GM21423 (cell line): ENCODE measurements around the gene SLC16A5.
"Not testable (repeated sequence)": the region's sequence is repeated elsewhere in the genome, so short reads cannot be mapped to it uniquely, and the experiment has no call there.

ENCODE experiments used
- ATAC-seq: cut with Tn5 transposase; IDR thresholded peaks from one replicate; pipeline ENCODE4 v1.9.1; 2021; ENCODE audit warnings: mild to moderate bottlenecking, moderate library complexity; ENCODE audit not compliant: unreplicated experiment

SLC16A5 gene, protein sequence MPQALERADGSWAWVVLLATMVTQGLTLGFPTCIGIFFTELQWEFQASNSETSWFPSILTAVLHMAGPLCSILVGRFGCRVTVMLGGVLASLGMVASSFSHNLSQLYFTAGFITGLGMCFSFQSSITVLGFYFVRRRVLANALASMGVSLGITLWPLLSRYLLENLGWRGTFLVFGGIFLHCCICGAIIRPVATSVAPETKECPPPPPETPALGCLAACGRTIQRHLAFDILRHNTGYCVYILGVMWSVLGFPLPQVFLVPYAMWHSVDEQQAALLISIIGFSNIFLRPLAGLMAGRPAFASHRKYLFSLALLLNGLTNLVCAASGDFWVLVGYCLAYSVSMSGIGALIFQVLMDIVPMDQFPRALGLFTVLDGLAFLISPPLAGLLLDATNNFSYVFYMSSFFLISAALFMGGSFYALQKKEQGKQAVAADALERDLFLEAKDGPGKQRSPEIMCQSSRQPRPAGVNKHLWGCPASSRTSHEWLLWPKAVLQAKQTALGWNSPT

DNA sequence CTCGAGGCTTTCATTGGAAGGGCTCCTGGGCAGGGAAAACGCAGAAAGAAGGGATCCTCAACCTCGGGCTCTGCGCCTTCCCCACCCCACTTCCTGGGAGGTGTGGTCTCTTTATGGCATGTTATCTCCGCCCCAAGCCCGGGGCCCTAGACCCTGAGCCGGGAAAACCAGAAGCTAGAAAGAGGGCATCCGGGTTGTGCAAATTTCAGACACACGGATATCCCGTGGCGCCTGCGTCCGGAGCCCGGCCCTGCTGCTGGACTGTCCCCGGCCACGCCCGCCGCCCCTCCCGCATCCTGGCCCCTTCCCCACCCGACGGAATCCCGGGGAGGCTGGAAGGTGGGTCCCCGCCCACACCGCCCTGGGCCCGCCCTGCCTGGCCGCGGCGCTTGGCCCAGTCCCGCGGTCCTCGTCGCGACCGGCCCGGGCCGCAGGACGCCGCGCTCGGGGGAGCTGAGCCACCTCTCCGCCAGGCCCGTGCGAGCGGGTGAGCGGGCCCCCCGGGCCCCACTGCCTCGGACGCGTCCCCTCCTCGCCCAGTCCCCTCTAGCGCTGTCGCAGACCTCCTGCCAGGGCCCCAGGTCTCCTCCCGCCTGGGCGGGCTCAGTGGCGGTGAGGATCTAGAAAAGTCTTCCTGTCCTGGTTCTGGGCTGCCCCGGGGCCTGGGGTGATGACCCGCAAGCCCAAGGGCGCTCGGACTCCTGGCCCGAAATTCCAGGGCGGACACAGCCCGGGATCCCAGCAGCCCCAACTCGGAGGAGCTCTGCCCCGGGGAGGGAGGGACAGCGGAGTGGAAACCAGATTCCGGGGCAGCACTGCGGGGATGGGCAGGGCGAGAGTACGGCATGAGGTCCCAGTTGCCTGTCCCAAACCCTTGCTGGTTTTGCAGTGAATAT is at the start of gene SLC16A5:
TSS of gene SLC16A5 (plus strand) at position 397 of the 896 bp plus-strand sequence. CDS start 5,683 bp downstream, outside the sequence.
- peak; percentile 53 for ATAC-seq

DNA sequence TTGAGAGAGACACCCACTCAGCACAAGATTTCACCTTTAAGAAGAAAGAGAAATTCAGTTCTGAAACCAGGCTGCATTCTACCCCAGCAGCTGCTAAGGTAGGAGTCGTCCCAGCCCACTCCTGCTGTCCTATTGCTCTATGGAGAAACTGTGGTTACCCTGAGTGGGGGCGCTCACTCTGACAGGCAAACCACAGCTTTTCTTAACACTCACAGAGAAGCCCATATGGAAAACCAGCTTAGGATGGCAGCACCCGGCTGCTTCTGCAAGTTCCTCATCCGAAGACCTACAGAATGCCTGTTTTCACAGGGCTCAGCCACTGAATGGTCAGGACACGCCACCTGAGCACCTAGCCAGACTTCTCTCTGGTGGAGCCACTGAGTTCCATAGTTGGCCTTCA is 48.5 kb upstream of the SLC16A5 start:
- no peak for ATAC-seq

DNA sequence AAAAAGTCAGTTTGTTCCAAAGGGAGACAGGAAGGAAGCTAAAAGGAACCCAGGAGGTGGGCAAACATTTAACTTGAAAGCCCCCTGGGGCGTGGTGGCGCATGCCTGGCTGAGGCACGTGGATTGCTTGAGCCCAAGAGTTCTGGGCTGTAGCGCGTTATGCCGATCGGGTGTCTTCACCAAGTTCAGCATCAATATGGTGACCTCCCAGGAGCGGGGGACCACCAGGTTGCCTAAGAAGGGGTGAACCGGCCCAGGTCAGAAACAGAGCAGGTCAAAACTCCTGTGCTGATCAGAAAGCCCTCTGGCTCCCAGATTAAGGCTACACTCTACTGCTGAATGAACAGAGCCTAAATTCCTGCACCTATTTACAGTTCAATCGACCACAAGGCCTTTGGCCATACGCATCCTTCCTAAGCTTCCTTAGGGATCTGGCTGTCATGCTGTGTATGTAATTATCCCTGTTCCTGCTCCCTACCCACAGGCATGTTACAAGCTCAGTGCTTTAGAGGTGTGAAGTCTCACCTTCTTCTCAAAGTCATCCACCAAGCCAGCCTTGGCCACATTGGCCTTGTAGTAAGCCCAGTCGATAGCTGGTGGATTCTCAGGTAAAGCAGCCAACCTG is 46.0 kb upstream of the SLC16A5 start:
- ATAC-seq, result no peak

DNA sequence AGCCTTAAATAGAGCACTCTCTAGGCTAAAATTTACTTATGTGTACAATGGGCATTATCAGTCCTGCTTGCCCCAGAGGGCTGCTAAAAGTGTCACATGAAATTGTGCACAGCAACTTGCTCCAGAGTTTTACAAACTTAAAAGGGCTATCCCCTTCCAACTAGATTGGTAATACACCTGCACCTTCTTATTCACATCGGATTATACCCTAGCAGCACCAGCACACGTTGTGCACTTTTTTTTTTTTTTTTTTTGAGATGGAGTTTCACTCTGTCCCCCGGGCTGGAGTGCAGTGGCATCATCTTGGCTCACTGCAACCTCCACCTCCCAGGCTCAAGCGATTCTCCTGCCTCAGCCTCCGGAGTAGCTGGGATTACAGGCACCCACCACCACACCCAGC is 44.0 kb upstream of the SLC16A5 start:
- ATAC-seq, result not testable (repeated sequence)

DNA sequence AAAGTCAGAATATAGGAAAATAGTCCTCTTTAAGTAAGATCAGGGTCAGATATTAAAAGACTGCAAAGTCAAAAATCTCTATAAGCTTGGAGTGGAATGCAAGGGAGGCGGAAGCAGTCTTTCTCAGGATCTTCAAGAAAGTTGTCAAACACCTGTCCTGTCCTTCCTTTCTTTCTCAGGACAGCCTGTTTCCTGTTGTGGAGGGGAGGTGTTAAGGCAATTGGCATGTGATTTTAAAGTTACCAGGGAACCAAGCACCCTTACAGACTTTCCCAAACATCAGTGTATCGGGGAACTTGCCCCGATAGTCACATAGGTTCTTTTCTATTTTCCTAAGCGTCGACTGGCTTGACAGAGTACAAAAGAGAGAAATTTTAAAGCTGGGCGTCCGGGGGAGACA is 43.0 kb upstream of the SLC16A5 start:
- ATAC-seq, result no peak

DNA sequence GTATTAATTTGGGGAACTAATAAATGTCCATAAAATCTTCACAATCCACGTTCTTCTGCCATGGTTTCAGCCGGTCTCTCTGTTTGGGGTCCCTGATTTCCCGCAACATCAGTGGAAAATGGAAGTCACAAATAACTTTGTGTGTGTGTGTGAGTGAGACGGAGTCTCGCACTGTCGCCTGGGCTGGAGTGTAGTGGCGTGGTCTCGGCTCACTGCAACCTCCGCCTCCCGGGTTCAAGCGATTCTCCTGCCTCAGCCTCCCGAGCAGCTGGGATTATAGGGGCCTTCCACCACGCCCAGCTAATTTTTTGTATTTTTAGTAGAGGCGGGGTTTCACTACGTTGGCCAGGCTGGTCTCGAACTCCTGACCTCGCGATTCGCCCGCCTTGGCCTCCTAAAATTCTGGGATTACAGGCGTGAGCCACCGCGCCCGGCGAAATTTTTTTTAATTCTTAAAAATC is 41.8 kb upstream of the SLC16A5 start:
- not testable (repeated sequence) for ATAC-seq

DNA sequence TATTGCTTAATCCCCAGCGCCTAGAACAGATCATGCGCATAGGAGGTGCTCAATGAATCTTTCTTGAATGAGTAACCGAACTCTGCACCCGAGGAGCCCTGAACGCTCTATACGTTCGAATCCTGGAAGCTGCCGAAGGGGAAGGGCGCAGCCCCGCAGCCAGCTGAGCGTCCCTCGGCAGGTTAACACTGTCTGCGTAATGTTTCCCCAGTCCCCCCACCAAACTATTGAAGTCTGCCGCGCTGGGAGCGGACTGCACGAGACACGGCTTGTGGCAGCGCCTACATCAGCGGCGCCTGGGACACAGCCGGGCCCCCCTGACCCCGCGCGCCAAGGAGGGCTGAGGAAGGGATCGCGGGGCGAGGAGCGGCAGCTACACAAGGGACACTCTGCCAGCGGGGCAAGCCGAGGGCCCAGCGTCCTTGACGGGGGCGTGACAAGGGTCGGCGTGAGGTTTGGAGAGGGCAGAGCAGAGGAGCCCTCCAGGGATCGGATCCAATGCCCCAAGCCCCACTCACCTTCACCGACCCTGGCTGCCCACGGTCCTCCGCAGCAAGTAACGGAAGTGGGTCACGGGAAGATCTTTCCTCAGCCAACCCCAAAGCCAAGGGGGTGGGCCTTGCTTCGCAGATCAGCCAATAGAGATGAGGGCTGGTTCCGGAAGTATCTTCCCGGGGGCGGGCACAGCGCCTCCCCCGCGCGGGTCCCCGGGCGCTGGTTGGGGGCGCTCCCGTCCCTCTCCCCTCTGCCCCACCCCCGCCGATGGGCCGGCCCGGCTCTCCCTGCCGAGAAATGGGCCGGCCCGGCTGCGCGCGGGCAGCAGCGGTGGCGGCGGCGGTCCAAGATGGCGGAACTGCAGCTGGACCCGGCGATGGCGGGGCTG is 41.1 kb upstream of the SLC16A5 start, which contains the start of the genes ATP5PD and KCTD2:
TSS of gene ATP5PD (minus strand) at position 563 of the 883 bp plus-strand sequence. CDS start 4,319 bp downstream, outside the sequence.
TSS of gene KCTD2 (plus strand) at position 819 of the 883 bp plus-strand sequence. CDS start at position 845, 26 bp downstream.
- peak; percentile 93 for ATAC-seq

DNA sequence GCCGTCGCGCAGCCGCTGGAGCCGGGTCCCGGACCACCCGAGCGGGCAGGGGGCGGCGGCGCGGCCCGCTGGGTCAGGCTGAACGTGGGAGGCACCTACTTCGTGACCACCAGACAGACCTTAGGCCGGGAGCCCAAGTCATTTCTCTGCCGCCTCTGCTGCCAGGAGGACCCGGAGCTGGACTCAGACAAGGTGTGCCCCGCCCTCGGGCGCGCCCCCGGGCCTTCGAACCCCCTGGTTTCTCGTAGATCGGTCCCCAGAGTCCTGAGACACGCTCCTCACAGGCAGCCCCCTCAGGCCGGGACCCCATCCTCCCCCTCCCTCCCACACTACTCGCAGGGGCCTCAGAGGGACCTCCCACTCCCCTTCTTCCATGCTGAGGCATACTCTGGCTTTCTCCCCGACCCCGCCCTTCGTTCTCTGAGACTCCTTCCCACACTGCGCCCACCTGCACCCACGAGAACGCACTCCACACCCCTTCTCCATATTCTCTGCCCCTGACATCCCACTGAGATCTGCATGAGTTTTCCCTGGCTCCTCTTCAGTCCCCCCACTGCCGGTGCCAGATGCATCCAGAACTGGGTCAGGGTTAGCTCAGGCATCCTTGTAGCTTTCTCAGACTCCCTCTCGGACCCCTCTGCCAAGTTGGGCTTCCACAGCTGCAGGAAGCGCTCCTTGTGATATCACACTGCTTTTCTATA is 40.2 kb upstream of the SLC16A5 start:
- peak; percentile 13 for ATAC-seq

DNA sequence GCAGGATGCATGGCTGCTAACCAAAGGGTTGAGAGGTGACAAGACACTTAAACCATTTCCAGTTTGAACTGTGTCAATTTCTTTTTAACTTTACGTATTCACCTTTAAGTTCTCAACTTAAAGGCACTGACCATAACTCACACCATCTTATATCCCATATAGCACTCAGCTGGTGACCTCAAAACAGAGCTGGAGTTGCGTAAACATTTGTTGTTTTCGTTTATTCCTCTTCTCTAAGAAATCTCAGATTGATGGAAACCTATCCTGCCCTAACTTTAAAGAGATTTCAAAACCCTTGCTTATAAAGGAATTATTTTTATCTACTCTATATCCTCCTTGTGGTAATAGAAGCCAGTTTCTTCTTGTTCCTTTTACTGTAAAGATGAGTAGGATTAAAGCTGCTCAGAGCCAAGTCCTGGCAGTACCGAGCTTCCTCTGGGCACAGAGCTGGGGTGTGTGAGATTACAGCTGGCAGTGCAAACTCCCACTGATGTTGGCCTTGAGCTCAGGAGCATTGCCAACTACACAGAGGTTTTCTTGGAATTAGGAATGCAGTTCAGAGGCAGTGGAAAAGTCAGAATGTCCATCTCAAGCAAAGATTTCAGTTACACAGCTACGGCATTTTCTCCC is 39.4 kb upstream of the SLC16A5 start:
- no peak for ATAC-seq

DNA sequence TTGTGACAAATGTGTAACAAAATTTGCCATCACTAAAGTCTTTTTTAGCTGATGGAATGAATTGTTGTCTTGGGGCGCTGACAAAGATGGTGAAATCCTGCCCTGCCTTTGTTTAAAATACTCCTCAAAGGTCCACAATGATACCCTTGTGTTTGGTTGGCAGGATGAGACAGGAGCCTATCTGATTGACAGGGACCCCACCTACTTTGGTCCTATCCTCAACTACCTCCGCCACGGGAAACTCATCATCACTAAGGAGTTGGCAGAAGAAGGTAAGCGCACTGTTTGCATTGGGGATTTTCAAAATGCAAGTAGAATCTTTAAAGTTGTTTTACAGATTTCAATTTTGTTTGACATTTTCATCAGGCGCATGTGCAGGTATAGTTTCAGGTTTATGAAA is 38.7 kb upstream of the SLC16A5 start:
- no peak for ATAC-seq

DNA sequence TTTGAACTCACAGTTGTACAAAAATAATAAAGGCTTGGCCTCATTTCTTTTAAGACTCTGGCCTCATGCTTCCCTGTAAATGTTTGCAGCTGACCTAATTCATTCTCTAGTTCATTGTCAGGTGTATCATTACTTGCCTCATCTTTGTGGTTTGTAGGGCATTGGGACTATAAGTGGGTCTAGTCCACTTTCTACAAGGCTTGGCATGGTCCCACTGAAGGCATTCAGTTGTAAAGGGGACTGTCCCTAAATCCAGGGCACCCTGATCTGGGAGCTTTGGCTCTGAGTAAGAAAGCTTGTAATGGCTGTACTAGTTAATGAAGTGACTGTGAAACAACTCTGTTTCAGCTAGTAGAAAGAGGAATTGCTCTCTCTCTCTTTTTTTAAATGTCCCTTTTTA is 38.0 kb upstream of the SLC16A5 start:
- ATAC-seq, result no peak

DNA sequence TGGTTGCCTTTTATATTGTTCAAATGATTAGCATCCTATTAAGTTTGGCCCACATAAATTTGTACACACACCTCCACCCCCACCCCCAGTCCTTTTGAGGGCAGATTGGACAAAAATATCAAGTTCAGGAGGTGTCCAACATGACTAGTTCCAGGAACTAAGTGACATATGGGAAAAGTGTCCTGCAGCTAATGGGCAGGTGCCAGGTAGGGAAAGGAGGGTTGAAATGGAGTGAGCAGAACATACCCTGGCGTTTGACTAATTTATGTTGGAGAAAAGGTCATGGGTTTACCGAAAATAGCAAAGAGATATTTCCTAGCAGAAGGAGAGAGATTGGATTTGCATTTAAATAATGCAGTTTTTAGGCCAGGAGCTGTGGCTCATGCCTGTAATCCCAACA is 35.8 kb upstream of the SLC16A5 start:
- no peak for ATAC-seq

DNA sequence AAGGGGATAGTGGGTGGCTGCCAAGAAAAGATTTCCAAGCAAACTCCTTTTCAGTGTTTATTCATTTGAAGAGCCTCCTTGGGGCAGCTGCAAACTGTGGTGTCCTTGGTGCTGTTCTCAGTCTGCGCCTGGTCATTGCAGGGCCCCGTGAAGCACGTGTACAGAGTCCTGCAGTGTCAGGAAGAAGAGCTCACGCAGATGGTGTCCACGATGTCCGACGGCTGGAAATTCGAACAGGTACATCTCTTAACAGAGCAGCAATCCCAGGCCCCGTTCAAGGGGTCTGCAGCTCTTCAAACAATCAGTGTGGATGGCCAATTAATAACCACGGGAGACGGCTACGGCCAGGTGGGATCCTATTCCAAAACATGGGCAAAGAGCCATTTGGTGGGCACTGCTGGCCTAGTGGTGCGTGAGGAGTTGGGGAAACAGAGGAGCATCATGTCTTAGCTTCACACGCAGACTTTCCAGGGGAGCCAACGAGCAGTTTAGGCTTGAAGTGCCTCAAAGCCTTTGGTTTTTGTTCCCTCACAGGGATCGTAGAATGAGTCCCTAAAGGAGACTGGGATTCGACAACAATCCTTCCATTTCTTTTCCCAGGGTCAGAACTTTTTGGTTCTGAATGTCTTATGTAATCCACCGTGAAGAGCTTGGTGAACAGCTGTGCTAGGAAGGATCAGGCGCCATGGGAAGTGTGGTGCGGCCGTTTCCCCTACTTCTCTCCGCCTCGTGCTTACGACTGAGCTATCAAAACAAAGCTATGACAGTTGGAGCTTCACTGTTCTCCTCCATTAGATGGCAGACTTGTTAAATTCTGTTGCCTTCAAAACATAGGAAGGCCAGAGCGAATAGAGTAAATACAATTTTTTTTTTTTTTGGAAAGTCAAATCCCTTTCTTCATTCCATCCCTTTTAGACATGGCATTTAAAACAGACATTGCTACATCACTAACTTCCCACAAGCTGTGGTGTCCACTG is 28.1 kb upstream of the SLC16A5 start:
- no peak for ATAC-seq

DNA sequence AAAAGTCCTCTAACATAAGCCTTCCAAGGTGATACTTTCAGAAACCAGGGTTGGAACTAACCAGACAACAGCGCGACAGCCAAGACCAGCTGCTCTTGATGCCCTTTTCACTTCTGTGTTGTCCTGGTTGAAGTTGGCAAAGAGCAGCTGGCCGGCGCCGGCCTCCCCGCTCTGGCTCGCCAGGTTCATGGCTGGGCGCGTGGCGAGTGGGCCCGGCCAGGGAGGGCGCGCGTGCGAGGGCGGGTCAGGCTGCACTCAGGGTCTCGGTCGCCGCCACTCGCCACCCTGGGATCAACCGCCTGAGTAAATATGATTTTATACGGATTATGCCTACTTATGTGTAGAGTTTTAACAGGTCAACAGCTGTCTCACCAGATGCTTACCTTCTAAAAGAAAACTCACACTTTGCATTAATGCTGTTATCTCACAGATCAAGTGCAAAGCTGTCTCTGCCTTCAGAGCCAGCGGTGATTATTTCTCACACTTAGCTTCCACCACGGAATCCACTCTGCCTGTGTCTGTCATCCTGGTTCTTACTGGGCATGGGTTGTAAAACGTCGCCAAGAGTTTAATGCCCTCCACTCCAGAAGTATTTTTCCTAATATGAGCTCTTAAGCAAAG is 27.2 kb upstream of the SLC16A5 start:
- ATAC-seq, result no peak

DNA sequence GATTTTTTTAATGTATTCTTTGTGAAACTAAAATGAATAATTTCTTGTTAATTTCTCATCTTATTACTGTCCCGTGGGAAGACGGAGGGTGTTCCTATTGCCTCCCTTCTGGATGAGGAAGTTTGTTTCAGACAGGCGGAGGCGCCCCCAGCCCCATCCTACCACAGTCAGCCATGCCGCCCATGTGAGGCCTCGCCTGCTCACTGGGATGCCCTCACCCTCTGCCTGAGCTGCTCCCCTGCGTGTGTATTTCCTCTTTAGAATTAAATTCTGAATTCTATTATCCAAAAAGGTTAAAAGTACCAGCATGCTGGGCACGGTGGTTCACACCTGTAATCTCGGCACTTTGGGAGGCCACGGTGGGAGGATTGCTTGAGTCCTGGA is 26.7 kb upstream of the SLC16A5 start:
- no peak for ATAC-seq

DNA sequence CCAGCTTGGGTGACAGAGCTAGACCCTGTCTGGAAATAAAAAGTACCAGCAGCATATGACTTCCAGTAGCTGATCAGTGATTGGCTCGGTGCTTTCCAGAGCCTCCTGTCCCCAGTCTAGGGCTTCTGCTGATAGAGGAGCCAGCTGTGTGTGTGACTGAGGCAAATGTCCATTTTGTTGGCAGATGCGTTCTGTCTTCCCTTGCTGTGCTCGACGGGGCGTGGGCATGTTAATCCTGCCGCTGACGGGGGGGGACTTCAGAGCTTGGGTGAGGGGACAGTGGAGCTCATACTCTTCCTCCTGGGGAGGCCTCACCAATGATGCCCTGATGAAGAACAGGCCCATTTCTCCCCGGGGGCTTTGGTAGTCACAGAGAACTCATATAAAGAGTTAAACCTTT is 26.1 kb upstream of the SLC16A5 start:
- ATAC-seq, result no peak

DNA sequence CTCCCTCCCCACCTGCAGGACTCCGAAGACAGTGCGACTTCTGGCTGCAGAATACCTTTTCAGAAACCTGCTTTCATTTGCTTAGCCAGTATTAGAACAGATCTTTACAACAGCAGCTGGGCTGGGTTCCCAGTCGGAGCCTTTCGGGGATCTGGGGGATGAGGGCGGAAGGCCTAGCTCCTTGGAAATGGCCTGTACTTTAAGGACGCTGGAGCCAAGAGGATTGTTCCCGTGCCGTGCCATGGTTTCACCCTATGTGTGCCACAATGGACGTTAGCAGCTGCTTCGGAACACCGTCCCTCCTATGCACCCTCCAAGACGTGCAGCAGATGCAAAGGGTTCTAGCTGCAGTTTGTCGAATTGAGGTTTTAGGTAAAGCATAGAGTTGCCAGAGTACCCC is 24.6 kb upstream of the SLC16A5 start:
- no peak for ATAC-seq
